ENCODE data around the gene ARVCF.

ARVCF gene

GRCh38 chr22:20019661-20020532 is 3.3 kb upstream of the ARVCF start:
- DNase-seq (ENCODE audit: low read depth, low spot score), result no peak
- H3K27ac ChIP-seq, result no peak overlapping the region

DNA sequence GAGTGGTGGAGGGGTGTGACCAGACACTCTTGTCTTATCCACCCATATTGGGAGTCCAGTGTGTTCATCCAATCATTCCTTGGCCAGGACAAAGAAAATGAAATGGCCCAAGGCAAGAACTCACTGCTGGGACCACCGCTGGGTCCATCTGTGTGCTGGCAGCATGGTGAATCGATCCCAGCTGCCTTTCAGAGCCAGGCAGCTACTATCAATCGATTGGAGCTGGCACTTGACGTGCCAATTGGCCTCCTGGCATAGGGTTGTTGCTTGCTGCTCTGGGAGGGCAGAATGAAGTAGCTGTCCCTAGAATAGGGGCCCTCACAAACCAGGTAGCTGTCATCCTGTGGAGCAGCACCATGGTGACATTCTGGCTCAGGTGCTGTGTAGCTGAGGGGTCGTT is 1.4 kb upstream of the ARVCF start:
- H3K27ac ChIP-seq, result no peak overlapping the region
- no peak for DNase-seq (ENCODE audit: low read depth, low spot score)

- H3K27ac ChIP-seq, result no peak overlapping the region
- no peak for DNase-seq (ENCODE audit: low read depth, low spot score)
These were observed 967 bp upstream of the ARVCF start for GRCh38 chr22:20017622-20017958.

DNA sequence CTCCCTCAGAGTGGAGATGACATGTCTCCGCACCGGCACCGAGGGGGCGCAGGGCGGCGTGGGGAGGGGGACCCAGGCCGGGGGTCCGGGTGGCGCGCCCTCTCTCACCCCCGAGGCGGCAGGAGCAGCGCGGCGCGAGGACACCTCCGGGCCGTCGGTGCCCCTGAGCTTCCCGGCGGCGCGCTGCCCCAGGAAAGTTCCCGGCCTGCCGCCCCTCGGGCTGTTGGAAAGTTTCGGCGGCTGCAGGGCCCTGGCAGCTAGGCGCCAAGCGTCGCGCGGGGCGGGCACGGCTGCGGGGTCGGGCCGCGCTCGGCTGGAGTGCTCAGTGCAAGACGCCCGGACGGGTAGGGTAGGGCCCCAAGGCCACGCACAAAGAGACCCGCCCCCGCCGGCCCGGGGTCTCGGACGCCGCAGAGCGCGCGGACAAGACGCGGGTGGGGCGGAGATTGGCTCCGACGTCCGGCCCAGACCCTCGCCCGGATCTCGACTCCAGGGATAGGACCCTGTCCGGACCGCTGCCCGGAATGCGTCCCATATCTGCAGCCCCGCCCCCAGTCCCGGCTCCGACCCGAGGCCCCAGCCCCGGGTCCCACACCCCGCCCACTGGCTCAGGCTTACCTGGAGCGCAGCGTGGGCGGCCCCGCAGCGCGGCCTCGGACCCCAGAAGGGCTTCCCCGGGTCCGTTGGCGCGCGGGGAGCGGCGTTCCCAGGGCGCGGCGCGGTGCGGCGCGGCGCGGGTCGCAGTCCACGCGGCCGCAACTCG is 471 bp downstream of the ARVCF start:
- DNase-seq (ENCODE audit: low read depth, low spot score), result no peak

DNA sequence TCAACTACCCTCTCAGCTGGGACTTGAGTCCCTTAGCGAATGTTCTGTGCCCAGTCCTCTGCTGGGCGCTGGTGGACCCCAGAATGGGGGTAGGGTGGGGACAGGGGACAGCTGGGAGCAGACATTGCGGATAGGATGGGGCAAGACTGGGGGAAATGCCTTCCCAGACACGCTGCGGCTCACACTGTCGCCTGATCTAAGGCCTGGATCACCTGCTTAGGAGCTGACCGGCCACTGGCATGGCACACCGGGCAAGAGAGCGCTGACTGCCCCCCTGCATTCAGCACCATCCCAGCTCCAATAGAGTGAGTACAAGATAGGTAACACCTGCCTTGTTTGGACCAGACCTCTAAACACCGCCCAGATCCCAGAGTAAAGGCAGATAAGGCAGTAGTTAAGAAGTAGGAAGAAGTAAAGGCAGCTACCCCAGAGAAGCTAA is 1.4 kb downstream of the ARVCF start:
- DNase-seq (ENCODE audit: low read depth, low spot score), result no peak
- H3K27ac ChIP-seq, result no peak overlapping the region

More for the DNA sequence above, 471 bp downstream of the ARVCF start:
- no peak overlapping the region for H3K27ac ChIP-seq

GRCh38 chr22:20014526-20015186 is 2.0 kb downstream of the ARVCF start:
- H3K27ac ChIP-seq, result no peak overlapping the region
- no peak for DNase-seq (ENCODE audit: low read depth, low spot score)

- no peak for DNase-seq (ENCODE audit: low read depth, low spot score)
- no peak overlapping the region for H3K27ac ChIP-seq
These were observed 3.2 kb downstream of the ARVCF start for GRCh38 chr22:20013382-20013871.

- no peak overlapping the region for H3K27ac ChIP-seq
These were observed 3.8 kb downstream of the ARVCF start for GRCh38 chr22:20012741-20013331.

DNA sequence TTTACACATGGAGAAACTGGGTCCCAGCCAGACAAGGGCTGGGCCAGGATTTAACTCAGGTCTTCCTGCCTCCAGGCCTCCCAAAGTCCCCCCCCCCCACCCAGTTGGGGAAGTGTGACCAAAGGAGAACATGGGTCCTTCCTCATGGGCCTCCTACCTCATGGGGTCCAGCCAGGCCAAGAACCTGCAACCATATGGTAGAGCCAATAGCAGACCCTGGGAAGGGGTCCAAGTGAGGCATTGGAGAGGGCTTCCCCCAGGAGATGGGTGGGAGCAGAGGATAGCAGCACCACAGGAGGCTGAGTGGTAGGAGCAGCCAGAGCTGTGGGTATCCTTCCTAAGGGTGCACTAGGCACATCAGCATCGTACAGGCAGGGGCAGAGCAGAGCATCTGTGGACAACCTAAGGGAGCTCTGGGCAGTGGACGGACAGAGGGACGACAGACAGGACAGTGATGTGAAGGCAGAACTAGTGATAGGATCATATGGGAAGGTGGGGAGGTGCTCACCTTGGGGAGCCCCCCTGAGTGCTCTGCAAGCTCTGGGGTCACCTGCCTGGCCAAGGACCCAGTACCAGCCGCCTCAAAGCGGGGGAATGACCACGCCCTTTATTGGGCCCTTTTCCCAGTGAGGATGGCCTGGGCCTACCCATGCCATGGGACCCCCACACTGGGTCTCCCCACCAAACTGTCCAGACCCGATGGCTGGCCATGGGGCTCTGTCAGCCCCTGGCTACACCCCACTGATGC is 4.5 kb downstream of the ARVCF start:
- no peak overlapping the region for H3K27ac ChIP-seq
- no peak for DNase-seq (ENCODE audit: low read depth, low spot score)

More at GRCh38 chr22:20012741-20013331, 3.8 kb downstream of the ARVCF start:
- DNase-seq (ENCODE audit: low read depth, low spot score), result no peak

DNA sequence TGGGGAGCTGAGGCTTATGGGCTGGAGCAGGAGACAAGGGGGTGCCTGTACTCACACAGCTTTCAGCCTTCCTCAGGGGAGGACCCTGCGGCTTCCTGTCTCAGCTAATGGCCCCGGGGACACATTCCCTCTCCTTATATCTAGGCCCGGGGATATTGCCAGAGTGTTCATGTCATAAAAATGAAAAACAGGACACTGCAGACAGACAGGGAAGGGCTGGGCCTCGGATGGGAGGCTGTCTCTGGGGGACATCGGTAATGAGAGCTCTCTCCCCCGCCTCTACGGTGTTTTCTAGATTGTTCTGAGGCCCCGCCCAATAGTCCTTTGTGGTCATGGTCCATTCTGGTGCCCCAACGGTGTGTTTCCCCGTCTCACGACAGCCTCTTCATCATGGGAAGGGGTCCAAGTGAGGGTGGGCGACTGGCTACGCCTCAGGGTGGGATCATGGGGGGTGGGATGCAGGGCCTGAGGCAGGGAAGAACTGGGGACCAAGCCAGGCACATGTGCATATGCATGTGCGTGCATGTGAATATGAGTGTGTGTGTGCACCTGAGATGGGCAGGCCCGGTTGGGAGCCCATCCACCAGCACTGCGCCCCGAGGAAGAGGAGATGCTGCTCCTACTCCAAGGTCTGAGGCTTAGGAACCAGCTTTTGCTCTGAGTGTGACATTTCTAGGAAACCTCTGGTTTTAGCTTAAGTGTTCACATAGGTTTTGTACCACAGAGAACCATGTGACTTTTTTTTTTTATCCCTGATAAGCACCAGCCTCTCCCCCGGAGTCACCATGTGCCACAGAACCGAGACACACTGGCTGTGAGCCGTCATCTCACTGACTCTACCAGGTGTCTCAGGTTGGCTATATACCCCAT is 5.3 kb downstream of the ARVCF start:
- H3K27ac ChIP-seq, result no peak overlapping the region
- no peak for DNase-seq (ENCODE audit: low read depth, low spot score)

DNA sequence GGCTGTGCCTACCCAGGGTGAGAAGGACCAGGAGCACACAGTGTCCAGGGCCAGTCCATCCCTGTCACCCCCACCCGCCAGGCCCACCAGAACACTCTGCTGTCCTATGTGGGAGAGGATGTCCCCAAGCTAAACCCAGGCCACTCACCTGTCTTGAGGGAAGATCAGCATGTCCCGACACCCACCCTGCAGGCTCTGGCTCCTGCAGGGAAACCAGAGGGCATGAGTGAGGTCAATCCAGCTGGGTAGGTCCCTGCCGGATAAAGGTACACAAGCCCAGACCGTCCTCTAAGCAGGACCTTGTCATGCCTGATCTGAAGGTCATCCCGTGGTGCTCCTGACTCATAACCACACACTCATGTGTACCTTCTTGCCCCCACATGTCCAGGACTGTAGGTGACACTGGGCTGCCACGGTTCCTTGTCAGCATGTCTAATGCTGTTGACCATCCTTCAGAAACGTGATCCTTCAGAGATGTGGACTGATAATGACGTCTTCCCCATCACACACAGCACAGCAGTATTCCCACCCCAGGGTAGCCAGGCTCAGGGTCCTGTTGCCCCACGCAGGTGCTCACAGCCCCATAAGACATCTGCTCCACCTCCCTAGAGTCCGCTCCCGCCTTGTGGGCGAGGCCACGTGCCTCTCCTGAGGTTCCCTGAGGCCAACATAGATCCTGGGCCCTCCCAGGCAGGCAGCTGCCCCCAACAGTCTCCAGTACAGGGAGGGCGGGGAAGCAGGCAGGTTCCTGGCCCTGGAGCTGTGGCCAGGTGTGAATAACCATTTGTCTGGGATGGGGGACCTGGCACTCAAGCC is 6.1 kb downstream of the ARVCF start:
- H3K27ac ChIP-seq, result no peak overlapping the region
- no peak for DNase-seq (ENCODE audit: low read depth, low spot score)

- DNase-seq (ENCODE audit: low read depth, low spot score), result no peak
- no peak overlapping the region for H3K27ac ChIP-seq
These were observed 6.9 kb downstream of the ARVCF start for GRCh38 chr22:20009582-20010306.

- H3K27ac ChIP-seq, result no peak overlapping the region
- no peak for DNase-seq (ENCODE audit: low read depth, low spot score)
These were observed 7.6 kb downstream of the ARVCF start for GRCh38 chr22:20009018-20009491.

GRCh38 chr22:20008221-20008995 is 8.2 kb downstream of the ARVCF start:
- no peak overlapping the region for H3K27ac ChIP-seq
- DNase-seq (ENCODE audit: low read depth, low spot score), result no peak

GRCh38 chr22:20004464-20004863 is 12.2 kb downstream of the ARVCF start:
- H3K27ac ChIP-seq, result no peak overlapping the region
- no peak for DNase-seq (ENCODE audit: low read depth, low spot score)

DNA sequence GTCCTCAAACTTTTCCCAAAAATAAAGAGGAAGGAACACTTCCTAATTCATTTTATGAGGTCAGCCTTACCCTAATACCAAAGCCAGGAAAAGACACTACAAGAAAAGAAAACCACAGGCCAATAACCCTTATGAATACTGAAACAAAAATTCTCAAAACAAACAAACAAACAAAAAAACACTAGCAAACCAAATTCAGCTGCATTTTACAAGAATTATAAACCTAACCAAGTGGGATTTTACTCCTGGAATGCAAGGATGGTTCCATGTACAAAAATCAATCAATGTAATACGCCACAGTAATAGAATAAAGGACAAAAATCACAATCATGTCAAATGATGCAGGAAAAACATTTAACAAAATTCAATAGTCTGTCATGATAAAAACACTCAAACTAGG is 13.3 kb downstream of the ARVCF start:
- no peak for DNase-seq (ENCODE audit: low read depth, low spot score)

More for the DNA sequence above, 13.3 kb downstream of the ARVCF start:
- H3K27ac ChIP-seq, result no peak overlapping the region
